ENCODE measurements around the gene OPN3.

OPN3 gene

DNA sequence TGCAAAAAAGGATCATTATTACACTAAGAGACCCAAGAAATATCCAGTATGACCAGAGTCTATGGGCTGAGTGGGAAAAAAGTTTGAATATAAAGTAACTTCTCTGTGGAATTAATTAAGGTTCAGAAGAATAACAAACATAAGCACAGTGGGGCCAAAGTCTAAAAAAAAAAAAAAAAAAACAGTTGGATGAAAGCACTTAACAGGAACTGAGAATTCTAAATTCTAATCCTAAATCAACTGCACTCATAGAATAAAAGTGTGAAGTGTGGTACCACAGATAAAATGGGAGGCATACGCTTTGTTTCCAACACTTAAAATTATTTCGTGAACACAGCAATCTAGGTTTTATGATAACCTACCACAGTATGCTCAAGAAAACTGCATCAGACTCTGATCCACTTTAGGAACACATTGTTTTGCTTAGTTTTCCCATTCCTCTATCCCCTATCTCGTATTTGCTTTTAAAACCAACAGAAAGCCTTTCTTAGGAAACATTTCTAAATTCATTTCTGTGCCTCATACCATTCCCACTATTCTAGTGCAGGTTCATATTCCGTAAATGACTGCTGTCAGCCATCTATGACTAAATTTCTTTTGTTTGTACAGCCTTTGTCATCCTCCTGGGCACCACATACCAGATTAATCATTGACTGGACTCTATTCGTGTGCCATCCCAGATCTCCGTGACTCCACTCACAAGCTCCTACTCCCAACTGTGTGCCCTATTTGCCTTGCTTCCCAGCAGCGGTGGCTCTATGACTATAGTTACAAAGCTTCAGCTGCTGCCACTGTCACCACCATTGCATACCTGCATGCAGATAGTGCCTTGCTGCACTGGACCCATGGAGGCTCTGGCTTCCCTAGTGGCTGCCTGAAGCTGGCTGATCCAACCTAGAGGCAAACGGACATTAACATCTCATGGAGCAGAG lies 24.9 kb downstream of the OPN3 start:
- no peak for DNase-seq

DNA sequence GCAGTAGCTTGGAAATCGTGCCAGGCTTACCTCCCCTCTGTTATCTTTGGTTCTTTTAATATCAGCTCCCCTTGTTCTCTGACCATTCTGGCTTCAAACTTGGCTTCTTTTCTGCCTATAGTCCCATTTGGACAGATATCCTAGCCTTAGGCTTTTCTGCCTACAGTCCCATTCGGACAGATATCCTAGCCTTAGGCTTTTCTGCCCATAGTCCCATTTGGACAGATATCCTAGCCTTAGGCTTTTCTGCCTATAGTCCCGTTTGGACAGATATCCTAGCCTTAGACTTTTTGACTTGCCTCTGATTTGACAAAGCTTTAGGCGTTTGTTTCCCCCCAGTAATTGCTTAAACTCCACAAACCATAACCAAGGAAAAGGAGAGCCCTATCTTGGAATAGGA lies 25.6 kb downstream of the OPN3 start:
- DNase-seq = no peak

DNA sequence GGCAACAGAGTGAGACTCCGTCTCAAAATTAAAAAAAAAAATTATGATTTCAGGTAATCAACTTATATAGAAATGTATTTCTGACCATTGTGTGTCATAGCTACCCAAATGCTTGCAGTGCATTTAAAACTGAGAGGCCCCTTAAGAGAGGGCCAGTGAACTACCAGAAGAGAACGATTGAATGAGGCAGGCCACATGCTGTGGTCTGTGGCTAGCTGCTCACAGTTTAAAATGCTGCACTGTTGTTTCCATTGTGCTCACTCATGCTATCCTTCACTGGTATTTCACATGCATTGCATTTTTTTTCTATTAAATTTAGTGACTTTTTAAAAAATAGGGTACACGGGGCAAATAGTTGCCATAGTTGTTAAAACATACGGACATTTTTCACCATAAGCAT lies 26.0 kb downstream of the OPN3 start:
- no peak for DNase-seq

DNA sequence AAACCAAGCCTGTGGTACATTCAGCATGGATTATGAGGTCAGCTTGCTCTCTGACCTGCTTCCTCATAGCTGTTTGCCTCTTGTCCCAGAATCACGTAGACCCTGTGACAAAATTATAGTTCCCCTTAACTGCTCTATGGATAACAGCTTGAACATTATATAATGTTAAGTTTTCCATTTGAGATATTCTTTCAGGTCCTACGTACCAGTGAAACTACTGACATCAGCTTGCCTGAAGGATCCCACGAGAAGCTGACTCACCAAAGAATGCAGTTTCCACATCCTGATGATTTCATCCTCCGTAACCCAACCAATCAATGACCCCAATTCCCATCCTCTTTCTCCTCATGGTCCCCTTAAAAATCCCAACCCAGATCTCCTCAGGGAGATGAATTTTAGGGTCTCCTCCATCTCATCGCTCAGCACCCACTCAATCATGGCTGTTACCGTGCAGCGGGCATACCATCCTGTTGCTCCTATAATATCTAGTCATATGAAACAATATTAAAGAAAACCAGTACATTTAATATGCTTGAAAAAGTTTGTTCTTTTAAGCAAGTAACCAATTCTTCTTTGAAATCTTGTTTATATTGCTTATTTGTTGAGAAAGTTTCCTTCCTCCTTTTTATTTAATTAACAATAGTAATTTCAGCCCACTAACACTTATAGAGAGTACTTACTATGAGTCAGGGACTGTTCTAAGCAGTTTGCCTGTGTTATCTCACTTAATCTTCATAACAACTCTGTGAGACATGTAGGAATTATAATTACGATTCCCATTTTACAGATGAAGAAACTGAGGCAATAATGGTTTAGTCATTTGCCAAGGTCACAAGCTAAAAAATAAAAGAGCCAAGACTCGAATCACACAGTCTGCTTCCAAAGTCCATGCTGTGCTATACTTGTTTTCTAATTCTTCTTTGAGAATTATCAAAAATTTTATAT lies 27.4 kb downstream of the OPN3 start:
- DNase-seq = no peak

DNA sequence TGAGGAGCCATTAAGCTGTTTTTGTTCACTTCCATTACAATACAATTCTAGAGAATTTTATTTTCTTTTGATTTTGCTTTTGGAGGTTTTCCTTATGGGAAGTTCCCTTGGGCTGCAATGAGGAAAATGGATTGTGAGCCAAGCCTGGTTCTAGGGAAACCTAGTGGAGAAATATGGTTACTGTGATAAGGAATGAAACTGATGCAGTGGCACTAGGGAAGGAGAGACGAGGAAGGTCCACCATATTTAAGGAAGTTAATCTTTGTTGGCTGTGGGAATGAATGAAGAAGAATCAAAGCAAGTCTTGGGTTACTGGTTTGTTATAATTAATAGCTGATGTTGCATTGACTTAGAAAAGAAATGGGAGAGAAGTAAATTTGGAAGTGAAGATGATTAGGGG lies 28.4 kb downstream of the OPN3 start:
- DNase-seq = no peak

DNA sequence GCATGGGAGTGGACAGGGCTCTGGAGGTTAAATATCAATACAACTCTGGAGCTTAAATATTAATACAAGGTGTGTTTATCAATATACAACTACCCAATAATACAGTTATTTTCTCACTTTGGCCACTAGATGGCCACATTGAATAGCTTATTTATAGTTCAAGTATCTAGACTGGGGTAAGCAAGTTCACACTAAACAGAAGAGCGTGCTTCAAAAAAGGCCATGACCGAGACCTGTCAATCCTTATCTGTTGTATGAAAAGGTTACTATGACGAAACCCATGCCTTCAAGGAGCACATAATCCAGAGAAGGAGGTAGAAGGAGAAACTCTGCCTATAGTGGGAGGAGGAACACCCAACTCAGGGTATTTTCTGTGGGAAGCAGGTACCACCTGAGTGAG lies 29.1 kb downstream of the OPN3 start:
- peak; percentile 38 for DNase-seq

DNA sequence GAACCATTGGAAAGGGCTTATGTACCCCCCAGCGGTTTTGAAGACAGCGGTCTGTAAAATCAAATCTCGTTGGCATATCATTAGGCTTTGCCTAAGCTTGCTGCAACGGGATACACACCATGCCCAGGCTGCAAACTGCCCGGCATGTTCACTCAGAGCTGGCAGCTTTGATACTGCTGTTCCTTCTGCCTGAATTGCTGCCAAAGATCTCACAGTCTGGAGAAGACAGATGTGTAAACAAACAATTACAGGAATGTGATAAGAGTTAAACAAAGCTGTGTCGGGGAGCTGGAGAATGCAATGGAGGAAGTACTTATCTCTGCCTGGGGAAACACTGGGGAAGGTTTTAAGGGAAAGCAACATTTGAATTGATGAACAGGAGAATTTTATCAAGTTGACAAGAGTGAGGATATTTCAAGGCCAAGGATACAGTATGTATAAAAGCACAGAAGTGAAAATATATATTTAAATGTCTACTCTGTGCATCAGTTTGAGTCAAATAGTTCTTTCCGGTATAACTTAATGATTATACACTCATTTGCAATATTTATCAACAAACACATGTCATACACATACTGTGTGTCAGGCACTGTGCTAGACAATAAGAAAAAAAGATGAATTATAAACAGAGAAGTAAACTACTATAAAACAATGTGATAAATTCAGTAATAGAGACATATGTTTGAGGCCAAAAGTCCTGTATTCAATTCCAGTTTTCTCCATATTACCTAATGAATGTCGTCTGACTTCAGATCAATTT lies 29.9 kb downstream of the OPN3 start:
- DNase-seq = peak; percentile 31

DNA sequence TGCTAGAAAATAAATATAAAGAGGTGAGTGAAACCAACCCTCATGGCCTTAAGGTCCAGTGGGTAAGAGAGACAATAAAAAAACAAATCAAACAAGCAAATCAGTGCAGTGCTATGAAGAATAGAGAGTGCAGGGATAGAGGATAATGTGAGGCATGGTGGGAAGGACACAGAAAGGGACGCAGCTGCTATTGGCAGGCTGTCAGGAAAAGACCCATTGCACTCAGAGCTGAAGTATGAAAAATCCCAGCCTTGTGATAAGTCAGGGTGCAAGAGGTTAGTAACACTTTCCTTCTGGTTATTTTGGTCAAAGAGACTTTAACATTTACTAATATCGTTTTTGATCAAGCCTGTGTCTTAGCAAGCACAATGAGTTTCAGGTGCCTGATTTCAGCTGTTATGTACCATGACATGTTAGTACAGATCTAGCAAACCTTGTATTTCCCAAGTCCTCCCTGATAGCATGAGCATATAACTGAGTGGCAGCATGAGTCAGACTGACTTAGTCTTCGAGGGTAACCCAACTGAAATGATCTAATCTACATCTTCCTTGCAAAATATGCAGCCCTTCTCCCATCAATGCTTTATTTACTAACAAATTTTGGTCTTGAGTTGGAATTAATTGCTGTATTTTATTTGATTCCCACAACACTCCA lies 31.7 kb downstream of the OPN3 start:
- DNase-seq = no peak

DNA sequence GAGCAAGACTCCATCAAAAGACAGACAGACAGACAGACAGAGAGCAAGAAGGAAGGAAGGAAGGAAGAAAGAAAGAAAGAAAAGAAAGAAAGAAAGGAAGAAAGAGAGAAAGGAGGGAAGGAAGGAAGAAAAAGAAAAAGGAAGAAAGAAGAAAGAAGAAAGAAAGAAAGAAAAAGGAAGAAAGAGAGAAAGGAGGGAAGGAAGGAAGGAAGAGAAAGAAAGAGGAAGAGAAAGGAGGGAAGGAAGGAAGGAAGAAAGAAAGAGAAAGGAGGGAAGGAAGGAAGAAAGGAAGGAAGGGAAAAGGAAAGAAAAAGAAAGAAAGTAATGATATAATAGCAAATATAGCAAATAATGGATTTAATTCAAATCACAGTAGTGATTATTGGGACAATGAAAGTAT lies 32.7 kb downstream of the OPN3 start:
- DNase-seq = no peak

DNA sequence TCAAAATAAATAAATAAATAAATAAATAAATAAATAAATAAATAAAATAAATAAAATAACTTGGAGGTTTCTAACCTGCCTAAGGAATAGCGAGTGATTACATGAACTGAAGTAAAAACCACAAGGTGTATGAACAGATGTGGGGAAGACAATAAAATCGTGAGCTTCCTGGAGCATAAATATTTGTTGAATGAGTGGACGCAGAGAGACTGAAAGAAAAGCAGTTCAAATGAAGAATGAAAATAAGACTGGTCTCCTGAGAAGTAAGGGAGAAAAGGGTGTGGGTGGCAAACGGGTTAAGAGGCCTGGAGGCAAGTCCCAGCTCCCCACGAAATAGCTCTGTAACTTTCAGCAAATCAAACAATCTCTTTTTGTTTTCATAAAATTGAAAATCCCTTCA lies 33.6 kb downstream of the OPN3 start:
- no peak for DNase-seq

DNA sequence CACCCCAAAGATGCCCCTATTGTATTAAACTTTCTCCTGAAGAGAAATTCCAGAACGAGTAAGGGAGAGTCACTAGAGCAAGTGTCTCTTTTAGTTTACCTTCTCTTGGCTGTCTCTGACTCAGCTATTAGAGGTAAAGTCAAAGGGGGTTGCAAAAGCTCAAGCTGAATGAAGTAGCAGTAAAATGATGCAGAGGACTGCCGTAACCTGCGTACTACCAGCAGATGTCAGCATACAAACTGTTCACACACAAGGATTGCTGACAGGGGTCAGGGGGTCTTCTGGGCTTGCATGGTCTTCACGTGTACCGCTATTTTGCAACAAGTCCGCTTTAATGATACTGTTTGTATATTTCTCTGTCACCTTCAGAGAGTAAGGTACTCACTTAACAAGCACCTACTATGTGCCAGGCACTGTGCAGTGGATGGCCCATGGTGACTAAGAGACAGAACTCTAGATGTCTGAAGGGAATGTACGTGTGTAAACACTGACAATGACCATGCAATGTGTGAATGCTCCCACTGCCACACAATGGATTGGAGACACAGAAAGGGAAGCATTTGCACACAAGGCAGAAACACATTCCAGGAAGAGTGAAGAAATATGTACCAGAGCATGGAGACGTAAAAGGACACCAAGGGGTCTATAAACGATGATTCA lies 34.9 kb downstream of the OPN3 start:
- DNase-seq = no peak

DNA sequence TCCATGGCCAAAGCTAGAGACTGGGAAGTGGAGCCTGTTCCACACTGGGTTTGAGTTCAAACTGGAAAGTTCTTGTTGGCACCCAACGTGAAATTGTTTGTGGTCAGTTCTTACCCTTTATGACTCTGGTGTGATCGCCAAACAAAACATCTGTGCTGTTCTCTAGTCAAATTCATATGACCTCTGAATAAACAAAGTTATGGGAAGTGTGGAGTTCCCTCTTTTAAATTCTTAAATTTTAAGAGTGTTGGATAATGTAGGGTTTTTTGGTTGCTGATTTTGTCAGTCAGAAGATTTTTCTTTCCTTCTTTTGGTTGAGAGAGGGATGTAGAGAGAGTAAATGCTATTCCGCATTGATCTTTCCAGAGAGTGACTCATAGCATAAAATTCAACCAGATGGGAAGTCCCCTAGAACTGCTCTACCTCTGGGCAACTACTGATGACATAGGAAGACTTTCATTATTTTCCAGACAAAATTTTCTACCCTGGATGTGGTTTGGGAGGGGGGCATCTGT lies 36.4 kb downstream of the OPN3 start:
- no peak for DNase-seq

DNA sequence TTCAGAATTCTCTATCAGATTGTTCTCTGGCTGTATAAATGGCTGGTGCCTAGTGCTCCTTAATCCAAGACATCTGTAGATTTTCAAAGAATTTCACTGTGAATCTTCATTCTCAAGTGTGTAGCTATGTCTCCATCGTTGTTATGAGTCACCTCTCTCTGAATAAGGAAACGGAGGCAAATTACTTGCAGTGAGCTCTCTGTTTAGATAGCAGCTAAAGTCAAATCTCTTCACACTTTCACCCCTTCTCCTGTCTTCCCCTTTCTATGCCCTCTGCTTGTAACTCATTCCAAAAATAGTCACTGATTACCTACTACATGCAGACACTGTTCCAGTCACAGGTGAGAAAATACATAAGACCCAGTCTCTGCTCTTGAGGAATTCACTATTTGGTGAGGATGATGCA lies 39.7 kb downstream of the OPN3 start:
- no peak for DNase-seq

DNA sequence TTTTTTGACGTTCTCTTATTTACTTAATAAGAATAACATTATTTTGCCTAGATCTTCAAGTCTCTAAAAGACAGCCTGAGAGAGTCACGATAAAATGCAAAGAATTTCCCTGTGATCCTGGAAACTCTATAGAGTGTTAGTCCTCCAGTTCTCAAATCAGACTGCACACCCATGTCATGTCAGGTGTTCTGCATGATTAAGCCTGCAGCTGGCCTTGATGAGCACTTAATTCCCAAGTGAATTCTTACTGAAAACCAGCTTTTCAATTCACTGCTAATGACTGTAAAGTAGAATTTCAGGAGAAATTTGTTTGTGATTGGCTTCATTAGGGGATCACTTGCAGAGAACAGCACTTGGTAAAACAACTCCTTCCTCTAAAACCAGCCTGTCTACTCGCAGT lies 41.9 kb downstream of the OPN3 start:
- no peak for DNase-seq

DNA sequence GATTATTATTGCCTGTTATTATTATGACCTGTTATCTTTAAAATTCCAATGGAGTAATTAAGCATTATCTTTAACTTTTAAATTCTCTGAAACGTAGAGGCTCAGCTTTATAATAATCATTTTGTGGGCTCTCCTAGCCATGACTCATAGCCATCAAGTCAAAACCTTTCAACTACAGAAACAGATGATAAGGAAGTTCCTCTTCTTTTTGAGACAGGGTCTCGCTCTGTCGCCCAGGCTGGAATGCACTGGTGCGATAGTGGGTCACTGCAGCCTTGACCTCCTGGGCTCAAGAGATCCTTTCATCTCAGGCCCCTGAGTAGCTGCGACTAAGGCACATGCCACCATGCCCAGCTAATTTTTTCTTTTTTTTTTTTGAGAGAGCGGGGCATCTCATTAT lies 43.5 kb downstream of the OPN3 start:
- DNase-seq = no peak

DNA sequence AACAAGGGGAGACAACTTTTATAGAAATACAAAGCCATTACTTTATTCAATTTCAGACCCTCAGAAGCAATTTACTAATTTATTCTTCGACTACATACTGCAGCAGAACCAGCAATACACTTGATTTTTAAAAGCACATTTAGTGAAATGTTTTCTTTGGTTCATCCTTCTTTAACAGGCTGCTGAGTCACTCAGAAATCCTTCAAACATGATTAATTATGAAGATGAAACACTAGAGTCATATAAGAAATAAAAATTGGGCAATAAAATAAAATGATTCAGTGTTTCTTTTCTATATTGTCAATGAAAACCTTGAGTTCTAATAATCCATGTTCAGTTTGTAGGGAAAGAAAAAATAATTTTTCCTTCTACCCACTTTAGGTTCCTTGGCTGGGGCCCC lies 47.0 kb downstream of the OPN3 start:
- no peak for DNase-seq

DNA sequence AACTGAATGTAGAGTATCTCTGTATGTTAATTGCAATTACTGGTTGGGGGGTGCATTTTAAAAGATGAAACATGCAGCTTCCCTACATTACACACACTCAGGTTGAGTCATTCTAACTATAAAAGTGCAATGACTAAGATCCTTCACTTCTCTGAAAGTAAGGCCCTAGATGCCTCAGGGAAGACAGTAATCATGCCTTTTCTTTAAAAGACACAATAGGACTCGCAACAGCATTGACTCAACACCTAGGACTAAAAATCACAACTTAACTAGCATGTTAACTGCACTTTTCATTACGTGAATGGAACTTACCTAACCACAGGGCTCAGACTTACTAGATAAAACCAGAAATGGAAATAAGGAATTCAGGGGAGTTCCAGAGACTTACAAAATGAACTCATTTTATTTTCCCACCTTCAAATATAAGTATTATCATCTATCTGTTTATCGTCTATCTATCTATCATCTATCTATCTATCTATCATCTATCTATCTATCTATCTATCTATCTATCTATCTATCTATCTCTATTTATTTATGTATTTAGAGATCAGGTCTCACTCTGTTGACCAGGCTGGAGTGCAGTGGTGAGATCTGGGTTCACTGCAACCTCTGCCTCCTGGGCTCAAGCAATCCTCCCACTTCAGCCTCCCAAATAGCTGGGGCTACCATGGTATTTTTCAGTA lies 47.8 kb downstream of the OPN3 start:
- no peak for DNase-seq

DNA sequence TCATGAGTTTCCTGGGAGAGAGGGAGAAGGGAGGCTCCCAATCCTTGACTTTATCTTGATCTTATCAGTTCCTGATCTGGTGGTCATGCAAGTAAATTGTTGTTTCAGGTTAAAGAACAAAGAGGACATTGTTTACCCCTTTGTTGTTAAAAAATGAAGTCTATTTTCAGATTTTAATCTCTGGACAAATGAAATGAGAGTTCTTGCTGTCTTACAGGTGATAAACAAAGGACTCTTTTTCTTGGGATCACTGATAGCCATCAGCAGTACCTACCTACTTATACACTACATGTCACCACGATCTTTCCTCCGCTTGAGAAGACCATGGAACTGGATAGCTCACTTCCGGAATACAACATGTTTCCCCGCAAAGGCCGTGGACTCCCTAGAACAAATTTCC lies 48.4 kb downstream of the OPN3 start:
- DNase-seq = no peak

DNA sequence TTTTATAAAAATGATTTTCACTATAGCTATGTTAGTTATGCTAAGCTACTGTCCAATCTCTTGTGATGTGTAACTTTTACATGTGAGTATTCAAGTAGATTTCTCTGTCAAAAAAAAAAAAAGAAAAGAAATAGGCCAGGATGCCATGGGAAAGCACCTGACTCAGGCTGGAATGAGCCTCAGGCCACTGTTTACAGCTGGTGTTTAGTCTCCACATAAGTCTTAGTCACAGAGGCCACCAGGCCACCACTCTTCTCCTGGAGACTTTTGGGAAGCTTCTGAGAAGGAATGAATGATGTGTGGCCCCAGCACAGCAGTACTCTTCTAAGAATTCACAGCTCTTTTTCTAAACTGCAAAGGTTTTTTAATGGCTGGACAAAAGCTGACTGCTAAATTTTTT lies 48.9 kb downstream of the OPN3 start:
- DNase-seq = no peak

DNA sequence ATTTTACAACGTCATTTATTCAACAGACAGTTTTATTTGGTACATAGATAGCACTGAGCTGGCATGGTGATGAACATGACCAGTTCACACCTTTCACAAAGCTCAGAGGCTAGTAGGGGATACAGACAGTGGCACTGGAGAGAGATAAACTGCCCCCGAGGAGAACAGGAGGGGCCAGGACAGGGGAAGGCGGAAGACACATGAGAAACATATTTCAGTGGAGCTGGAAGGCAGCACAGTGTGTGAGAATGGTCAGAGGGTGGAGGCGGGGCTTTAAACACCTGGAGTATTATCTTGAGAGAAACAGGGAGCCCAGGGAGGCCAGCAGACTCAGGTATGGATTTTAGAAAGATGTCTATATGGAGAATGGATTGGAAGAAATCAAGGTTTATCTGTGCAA lies 49.5 kb downstream of the OPN3 start:
- DNase-seq = no peak

DNA sequence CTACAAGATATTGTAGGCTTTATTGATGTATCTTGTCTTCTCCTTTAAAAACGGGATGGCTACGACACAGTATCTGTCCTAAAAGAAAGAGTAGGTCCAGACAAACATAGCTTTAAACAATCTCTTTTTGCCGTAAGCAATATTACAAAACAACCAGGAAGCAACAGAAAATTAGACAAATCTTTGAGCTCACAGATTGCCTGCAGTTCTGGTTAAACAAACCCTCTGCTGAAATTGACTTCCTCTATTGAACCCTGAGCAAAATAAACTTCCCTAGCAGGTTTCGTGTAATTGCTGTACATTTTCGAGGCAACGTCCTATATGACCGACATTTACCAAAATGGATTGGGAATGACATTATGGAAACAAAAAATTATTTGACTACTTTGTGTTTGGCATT lies 50.6 kb downstream of the OPN3 start:
- no peak for DNase-seq
